K562 (cell line): ENCODE measurements around the gene LHPP. TPM values are rescaled to one million over a fixed set of nuclear protein-coding genes. Genes with fewer than 3 reads are reported as not detected.
A peak's percentile ranks its signal among the peaks of the same experiment; 100 is the strongest.

Experiments
- ELF4 ChIP-seq: fragments of 450-650 bp; formaldehyde crosslinking; IDR thresholded peaks from 2 replicates; pipeline ENCODE4 v1.4.0; 2022; ENCODE audit warnings: missing genetic modification characterization
- ETS2 ChIP-seq: IDR thresholded peaks from 2 replicates; pipeline ENCODE4 v1.6.1; 2016; ENCODE audit warnings: borderline replicate concordance, missing genetic modification characterization, mild to moderate bottlenecking, moderate library complexity, missing compliant biosample characterization; ENCODE audit not compliant: poor library complexity, severe bottlenecking
- ETV6 ChIP-seq, 3 experiments: fragments of 150-350 bp in 1 of 3; sonication (generic) in 1 of 3; formaldehyde crosslinking in 1 of 3; IDR thresholded peaks; 2 replicates each; pipeline versions ENCODE4 v1.6.1 to v1.8.0; 2014 to 2022; ENCODE audit warnings: borderline replicate concordance in 2 of 3, low read depth in 2 of 3, antibody characterized with exemption in 1 of 3, low read length in 1 of 3, mild to moderate bottlenecking in 1 of 3, missing genetic modification reagents in 1 of 3
- EWSR1 ChIP-seq: fragments of 450-650 bp; IDR thresholded peaks from 2 replicates; pipeline ENCODE4 v1.6.1; 2018; ENCODE audit warnings: borderline replicate concordance, mild to moderate bottlenecking, low read depth, moderate library complexity; ENCODE audit not compliant: partially characterized antibody
- FOXA3 ChIP-seq, 2 experiments: fragments of 450-650 bp in 1 of 2; sonication (generic) in 1 of 2; formaldehyde crosslinking; IDR thresholded peaks in 1 of 2; conservative IDR thresholded peaks in 1 of 2; 2 replicates each; pipeline versions ENCODE4 v1.4.0 to v1.8.0; 2020 to 2022; ENCODE audit warnings: mild to moderate bottlenecking in 2 of 2, missing genetic modification reagents in 1 of 2
- GATAD2A ChIP-seq: fragments of 450-650 bp; IDR thresholded peaks from 2 replicates; pipeline ENCODE4 v1.6.1; 2017
- HNRNPH1 ChIP-seq: fragments of 200-400 bp; formaldehyde crosslinking; optimal IDR thresholded peaks from 2 replicates; pipeline ENCODE3; 2017; ENCODE audit warnings: low read depth, mild to moderate bottlenecking, low read length, moderate library complexity
- MCM2 ChIP-seq: fragments of 450-650 bp; IDR thresholded peaks from 2 replicates; pipeline ENCODE4 v1.6.1; 2017; ENCODE audit warnings: low read depth, mild to moderate bottlenecking
- NFATC3 ChIP-seq: fragments of 450-650 bp; IDR thresholded peaks from 2 replicates; pipeline ENCODE4 v1.6.1; 2017; ENCODE audit warnings: mild to moderate bottlenecking
- PHF20 ChIP-seq: fragments of 450-650 bp; IDR thresholded peaks from 2 replicates; pipeline ENCODE4 v1.6.1; 2018; ENCODE audit not compliant: partially characterized antibody
- PRPF4 ChIP-seq: fragments of 200-400 bp; formaldehyde crosslinking; IDR thresholded peaks from one replicate; pipeline ENCODE4 v1.6.1; 2017; ENCODE audit warnings: low read length, low read depth, mild to moderate bottlenecking; ENCODE audit not compliant: insufficient read depth, poor library complexity, severe bottlenecking
- PYGO2 ChIP-seq: fragments of 450-650 bp; IDR thresholded peaks from 2 replicates; pipeline ENCODE4 v1.6.1; 2016; ENCODE audit warnings: mild to moderate bottlenecking, missing genetic modification characterization, moderate library complexity, missing compliant biosample characterization
- SMC3 ChIP-seq: conservative IDR thresholded peaks from 2 replicates; pipeline ENCODE4 v1.6.1; 2011; ENCODE audit warnings: low read depth, low read length, improper control_type of control experiment; ENCODE audit not compliant: insufficient read depth
- SP1 ChIP-seq: sonication (generic); formaldehyde crosslinking; IDR thresholded peaks from 2 replicates; pipeline ENCODE4 v1.8.1; 2022; ENCODE audit warnings: mild to moderate bottlenecking, missing genetic modification reagents
- TCF7L2 ChIP-seq: fragments of 150-350 bp; IDR thresholded peaks from 2 replicates; pipeline ENCODE4 v1.6.1; 2016; ENCODE audit warnings: low read depth, mild to moderate bottlenecking, low read length, moderate library complexity
- ZNF507 ChIP-seq: conservative IDR thresholded peaks from 2 replicates; pipeline ENCODE4 v1.6.1; 2017; ENCODE audit warnings: missing genetic modification characterization, missing compliant biosample characterization
- ZNF586 ChIP-seq: fragments of 450-650 bp; formaldehyde crosslinking; conservative IDR thresholded peaks from 2 replicates; pipeline ENCODE4 v1.4.0; 2020; ENCODE audit warnings: mild to moderate bottlenecking, moderate library complexity
- ZNF785 ChIP-seq: fragments of 250-450 bp; sonication (Bioruptor Pico); IDR thresholded peaks from 2 replicates; pipeline ENCODE4 v1.4.0; 2020; ENCODE audit warnings: mild to moderate bottlenecking
- polyA plus RNA-seq, 8 experiments: library from polyadenylated mRNA; depleted of rRNA in 4 of 8; stranded (reverse) in 5 of 8; unstranded in 3 of 8; fragments of >200 nt; fragmentation: Nextera tagmentation in 2 of 8; fragmentation: Illumina TruSeq in 1 of 8; extraction: Ambion mirVana in 2 of 8; extraction: Trizol in 1 of 8; gene quantifications; 2 replicates each; pipeline versions ENCODE4 v1.2.1 to v1.2.3, GENCODE V29; 2011 to 2014; ENCODE audit warnings: inconsistent platforms in 1 of 8, missing spikeins in 1 of 8
- total RNA-seq, 7 experiments: library from RNA; depleted of rRNA in 6 of 7; stranded (reverse); fragments of >200 nt in 6 of 7; fragmentation: Illumina TruSeq in 2 of 7; extraction: Trizol in 2 of 7; gene quantifications; 2 replicates each; pipeline versions ENCODE4 v1.2.1 to v1.2.3, GENCODE V29; 2011 to 2021; ENCODE audit warnings: low replicate concordance in 1 of 7
- TF ChIP-seq, protein P1 (sequence below): fragments of 250-450 bp; sonication (Bioruptor Pico); IDR thresholded peaks from 2 replicates; pipeline ENCODE4 v1.4.0; 2020; ENCODE audit warnings: mild to moderate bottlenecking
- TF ChIP-seq, protein P2 (sequence below): fragments of 200-800 bp; sonication (Bioruptor generic); IDR thresholded peaks from 2 replicates; pipeline ENCODE4 v1.6.1; 2017; ENCODE audit warnings: missing genetic modification characterization, missing compliant biosample characterization
- TF ChIP-seq, protein P3 (sequence below): fragments of 450-650 bp; formaldehyde crosslinking; IDR thresholded peaks from 2 replicates; pipeline ENCODE4 v1.4.0; 2022; ENCODE audit warnings: missing genetic modification characterization
- TF ChIP-seq, protein P4 (sequence below): fragments of 250-450 bp; sonication (Bioruptor Pico); IDR thresholded peaks from 2 replicates; pipeline ENCODE4 v1.4.0; 2020

LHPP gene
- total and polyA plus RNA-seq, 9 of the 15 experiments (the other 6 are each of a cell fraction or from before 2014, with no cell fraction given) = 0.34 to 7.4 (median 3.0) TPM

DNA sequence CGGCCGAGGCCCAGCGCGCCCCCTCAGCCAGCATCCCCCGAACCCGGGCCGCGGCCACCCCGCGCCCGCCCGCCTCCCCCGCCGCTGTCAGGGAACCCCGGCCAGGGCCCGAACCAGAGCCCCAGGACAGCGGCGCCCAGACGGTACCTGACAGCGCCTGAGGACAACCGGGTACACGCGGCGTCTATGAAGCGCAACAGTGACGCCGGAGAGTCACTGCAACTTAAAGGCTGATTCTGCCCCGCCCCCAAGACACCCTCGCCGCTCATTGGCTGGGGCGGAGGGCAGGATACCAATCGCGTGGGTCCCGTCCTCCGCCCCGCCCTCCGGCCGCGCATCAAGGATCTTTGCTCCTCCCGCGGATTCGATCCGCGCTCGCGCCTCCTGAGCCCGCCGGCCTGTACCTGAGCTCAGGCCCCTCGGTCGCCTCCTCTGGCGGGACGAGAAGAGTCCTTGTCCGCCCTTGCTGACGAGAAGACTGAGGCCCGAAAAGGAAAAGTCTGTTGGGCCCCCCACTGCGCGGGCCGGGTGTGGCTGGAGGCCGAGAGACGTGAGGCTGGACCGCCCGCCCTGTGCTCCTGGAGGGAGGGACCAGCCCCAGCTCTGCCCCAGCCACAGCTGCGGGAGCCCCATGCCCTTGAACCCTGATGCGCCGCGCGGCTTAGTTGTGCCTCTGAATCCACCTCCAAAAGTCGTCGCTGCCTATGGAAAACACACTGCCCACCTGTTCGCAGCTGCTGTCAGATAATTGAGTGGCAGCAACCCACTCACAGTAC, 42.7 kb upstream of the LHPP start, which contains the start of gene OAT (continued):
- TF ChIP-seq ZNF586 = no peak
- no peak for TF ChIP-seq HNRNPH1
- TF ChIP-seq NFATC3 = no peak
- TF ChIP-seq ETS2 = no peak
- TF ChIP-seq, protein P1, sequence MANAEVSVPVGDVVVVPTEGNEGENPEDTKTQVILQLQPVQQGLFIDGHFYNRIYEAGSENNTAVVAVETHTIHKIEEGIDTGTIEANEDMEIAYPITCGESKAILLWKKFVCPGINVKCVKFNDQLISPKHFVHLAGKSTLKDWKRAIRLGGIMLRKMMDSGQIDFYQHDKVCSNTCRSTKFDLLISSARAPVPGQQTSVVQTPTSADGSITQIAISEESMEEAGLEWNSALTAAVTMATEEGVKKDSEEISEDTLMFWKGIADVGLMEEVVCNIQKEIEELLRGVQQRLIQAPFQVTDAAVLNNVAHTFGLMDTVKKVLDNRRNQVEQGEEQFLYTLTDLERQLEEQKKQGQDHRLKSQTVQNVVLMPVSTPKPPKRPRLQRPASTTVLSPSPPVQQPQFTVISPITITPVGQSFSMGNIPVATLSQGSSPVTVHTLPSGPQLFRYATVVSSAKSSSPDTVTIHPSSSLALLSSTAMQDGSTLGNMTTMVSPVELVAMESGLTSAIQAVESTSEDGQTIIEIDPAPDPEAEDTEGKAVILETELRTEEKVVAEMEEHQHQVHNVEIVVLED (CRISPR knock-in tag) = no peak
- TF ChIP-seq, protein P2, sequence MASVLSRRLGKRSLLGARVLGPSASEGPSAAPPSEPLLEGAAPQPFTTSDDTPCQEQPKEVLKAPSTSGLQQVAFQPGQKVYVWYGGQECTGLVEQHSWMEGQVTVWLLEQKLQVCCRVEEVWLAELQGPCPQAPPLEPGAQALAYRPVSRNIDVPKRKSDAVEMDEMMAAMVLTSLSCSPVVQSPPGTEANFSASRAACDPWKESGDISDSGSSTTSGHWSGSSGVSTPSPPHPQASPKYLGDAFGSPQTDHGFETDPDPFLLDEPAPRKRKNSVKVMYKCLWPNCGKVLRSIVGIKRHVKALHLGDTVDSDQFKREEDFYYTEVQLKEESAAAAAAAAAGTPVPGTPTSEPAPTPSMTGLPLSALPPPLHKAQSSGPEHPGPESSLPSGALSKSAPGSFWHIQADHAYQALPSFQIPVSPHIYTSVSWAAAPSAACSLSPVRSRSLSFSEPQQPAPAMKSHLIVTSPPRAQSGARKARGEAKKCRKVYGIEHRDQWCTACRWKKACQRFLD = no peak
- TF ChIP-seq EWSR1 = no peak
- no peak for TF ChIP-seq FOXA3 (CRISPR knock-in tag; conservative IDR thresholded peaks at IDR 0.05 in 1 of 2, IDR thresholded peaks at IDR 0.05 in 1 of 2)
- no peak for TF ChIP-seq MCM2
- no peak for TF ChIP-seq ZNF785 (CRISPR knock-in tag)
- TF ChIP-seq SMC3 = no peak
- TF ChIP-seq, protein P3, sequence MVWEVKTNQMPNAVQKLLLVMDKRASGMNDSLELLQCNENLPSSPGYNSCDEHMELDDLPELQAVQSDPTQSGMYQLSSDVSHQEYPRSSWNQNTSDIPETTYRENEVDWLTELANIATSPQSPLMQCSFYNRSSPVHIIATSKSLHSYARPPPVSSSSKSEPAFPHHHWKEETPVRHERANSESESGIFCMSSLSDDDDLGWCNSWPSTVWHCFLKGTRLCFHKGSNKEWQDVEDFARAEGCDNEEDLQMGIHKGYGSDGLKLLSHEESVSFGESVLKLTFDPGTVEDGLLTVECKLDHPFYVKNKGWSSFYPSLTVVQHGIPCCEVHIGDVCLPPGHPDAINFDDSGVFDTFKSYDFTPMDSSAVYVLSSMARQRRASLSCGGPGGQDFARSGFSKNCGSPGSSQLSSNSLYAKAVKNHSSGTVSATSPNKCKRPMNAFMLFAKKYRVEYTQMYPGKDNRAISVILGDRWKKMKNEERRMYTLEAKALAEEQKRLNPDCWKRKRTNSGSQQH (CRISPR knock-in tag) = no peak
- TF ChIP-seq PYGO2 = no peak
- TF ChIP-seq PRPF4 = no peak
- TF ChIP-seq, protein P4, sequence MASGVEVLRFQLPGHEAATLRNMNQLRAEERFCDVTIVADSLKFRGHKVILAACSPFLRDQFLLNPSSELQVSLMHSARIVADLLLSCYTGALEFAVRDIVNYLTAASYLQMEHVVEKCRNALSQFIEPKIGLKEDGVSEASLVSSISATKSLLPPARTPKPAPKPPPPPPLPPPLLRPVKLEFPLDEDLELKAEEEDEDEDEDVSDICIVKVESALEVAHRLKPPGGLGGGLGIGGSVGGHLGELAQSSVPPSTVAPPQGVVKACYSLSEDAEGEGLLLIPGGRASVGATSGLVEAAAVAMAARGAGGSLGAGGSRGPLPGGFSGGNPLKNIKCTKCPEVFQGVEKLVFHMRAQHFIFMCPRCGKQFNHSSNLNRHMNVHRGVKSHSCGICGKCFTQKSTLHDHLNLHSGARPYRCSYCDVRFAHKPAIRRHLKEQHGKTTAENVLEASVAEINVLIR = no peak
- no peak for TF ChIP-seq PHF20
- TF ChIP-seq ELF4 (CRISPR knock-in tag) = no peak
- peak; percentile 78 for TF ChIP-seq SP1 (CRISPR knock-in tag)
- no peak for TF ChIP-seq GATAD2A
- no peak for TF ChIP-seq ZNF507
- no peak for TF ChIP-seq TCF7L2
- no peak for TF ChIP-seq ETV6 (IDR thresholded peaks at IDR 0.05; ENCODE audit: borderline replicate concordance in 1 of 2, low read depth in 2 of 2, low read length in 1 of 2)
- no peak for TF ChIP-seq ETV6 (CRISPR knock-in tag; IDR thresholded peaks at IDR 0.05; ENCODE audit: borderline replicate concordance)
